Measurements from ENCODE around the gene NCOA6.

DNA sequence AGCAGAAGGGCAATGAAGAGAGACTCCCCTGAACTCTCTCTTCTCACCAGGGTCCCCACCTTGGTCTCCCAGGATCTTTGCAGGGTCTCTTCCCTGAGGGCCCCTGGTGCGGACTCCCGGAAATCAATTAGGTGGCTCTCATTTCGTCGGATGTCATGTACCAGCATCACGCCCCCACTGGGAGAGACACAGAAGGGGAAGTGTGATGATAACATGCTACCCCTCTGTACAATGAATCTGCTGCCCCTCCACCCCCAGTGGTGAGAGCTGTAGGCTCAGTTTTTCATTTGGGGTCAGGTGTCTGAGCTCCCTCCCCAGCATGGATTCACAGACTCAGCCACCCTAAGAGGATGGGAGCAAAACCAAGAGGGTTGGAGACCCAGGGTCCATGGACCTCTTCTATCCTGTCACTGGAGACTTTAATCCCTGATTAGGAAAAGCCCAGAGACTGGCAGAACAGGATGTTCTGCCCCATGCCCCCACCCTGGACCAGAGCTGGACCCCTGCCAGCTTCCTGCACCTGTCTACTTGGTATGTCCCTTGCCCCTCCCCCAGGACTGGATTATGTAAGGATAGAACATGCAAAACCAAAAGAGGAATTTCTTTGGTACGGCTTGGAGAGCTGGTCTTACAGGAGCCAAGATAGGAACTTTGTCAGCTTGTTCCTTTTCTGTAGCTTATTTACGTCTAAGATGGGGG lies 36.1 kb upstream of the NCOA6 start:
- no peak for TF ChIP-seq CTCF (IDR thresholded peaks at IDR 0.05; ENCODE audit: poor library complexity, severe bottlenecking)
- TF ChIP-seq EZH2 (IDR thresholded peaks at IDR 0.05; ENCODE audit: borderline replicate concordance, insufficient read depth, low read length, poor library complexity, severe bottlenecking) = no peak
- TF ChIP-seq EP300 (conservative IDR thresholded peaks at IDR 0.05; ENCODE audit: poor library complexity, severe bottlenecking) = no peak
- TF ChIP-seq POLR2AphosphoS5 (IDR thresholded peaks at IDR 0.05) = no peak
- TF ChIP-seq, protein P1, sequence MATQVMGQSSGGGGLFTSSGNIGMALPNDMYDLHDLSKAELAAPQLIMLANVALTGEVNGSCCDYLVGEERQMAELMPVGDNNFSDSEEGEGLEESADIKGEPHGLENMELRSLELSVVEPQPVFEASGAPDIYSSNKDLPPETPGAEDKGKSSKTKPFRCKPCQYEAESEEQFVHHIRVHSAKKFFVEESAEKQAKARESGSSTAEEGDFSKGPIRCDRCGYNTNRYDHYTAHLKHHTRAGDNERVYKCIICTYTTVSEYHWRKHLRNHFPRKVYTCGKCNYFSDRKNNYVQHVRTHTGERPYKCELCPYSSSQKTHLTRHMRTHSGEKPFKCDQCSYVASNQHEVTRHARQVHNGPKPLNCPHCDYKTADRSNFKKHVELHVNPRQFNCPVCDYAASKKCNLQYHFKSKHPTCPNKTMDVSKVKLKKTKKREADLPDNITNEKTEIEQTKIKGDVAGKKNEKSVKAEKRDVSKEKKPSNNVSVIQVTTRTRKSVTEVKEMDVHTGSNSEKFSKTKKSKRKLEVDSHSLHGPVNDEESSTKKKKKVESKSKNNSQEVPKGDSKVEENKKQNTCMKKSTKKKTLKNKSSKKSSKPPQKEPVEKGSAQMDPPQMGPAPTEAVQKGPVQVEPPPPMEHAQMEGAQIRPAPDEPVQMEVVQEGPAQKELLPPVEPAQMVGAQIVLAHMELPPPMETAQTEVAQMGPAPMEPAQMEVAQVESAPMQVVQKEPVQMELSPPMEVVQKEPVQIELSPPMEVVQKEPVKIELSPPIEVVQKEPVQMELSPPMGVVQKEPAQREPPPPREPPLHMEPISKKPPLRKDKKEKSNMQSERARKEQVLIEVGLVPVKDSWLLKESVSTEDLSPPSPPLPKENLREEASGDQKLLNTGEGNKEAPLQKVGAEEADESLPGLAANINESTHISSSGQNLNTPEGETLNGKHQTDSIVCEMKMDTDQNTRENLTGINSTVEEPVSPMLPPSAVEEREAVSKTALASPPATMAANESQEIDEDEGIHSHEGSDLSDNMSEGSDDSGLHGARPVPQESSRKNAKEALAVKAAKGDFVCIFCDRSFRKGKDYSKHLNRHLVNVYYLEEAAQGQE (IDR thresholded peaks at IDR 0.05; ENCODE audit: borderline replicate concordance) = no peak
- TF ChIP-seq TAF1 (IDR thresholded peaks at IDR 0.05; ENCODE audit: low read depth) = no peak
- no peak for TF ChIP-seq RAD21 (conservative IDR thresholded peaks at IDR 0.05)
- TF ChIP-seq MXI1 (conservative IDR thresholded peaks at IDR 0.05; ENCODE audit: poor library complexity, severe bottlenecking) = no peak
